GM08714 (cell line): Measurements from ENCODE around the gene ANGPTL1.
A peak's percentile ranks its signal among the peaks of the same experiment; 100 is the strongest.

Experiments
- H3K4me3 ChIP-seq: fragments of 200-500 bp; sonication (Bioruptor generic); 2 replicates; pipeline ENCODE4 v1.5.1; 2014; ENCODE audit warnings: mild to moderate bottlenecking, low read length, inconsistent platforms
- ZNF274 ChIP-seq: IDR thresholded peaks from 2 replicates; pipeline ENCODE4 v1.6.1; 2012; ENCODE audit warnings: mild to moderate bottlenecking, low read depth, low read length

The ANGPTL1 gene, protein sequence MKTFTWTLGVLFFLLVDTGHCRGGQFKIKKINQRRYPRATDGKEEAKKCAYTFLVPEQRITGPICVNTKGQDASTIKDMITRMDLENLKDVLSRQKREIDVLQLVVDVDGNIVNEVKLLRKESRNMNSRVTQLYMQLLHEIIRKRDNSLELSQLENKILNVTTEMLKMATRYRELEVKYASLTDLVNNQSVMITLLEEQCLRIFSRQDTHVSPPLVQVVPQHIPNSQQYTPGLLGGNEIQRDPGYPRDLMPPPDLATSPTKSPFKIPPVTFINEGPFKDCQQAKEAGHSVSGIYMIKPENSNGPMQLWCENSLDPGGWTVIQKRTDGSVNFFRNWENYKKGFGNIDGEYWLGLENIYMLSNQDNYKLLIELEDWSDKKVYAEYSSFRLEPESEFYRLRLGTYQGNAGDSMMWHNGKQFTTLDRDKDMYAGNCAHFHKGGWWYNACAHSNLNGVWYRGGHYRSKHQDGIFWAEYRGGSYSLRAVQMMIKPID

DNA sequence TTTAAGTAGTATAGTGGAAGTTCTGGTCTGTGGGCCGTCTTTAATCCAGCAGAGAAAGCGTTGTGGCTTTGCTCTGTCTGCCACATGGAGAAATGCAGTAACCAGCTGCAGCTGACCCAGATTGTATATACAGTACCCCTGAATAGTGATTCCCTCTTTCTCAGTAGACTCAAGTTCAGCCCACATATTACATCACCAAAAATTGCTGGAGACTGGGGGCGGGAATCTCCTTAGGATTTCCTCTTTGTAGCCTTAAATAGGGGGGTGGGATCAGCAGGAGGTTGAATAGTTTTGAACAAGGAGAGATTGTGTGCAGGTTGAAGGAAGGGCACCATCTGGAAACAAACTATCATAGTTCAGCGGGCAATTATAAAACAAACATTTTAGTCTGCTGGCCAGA lies at the start of gene ANGPTL1:
TSS of gene ANGPTL1 (minus strand) at position 134 of the 400 bp plus-strand sequence. CDS start 5,301 bp downstream, outside the sequence.
- TF ChIP-seq ZNF274: no peak
- H3K4me3 ChIP-seq: no peak within 1 kb of the TSS

DNA sequence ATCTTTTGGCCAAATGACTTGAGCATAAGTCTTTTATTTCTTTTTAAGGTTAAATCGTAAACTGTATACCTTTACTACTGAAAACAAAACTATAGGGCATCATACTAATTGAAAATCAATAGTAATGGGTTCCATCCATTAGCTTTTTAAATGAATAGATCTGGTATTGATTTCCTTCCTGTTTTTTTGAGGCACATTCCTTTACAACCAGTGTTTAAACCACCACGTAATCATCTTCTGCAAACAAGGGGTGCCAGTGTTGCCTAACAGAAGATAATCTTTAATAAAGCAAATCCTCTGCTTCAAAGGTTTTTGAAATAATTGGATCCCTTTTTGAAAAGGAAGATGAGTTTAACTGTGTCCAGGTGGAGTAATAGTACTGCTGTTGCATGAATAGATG lies 48.7 kb upstream of the ANGPTL1 start:
- no peak for TF ChIP-seq ZNF274
- H3K4me3 ChIP-seq: no peak overlapping the region

DNA sequence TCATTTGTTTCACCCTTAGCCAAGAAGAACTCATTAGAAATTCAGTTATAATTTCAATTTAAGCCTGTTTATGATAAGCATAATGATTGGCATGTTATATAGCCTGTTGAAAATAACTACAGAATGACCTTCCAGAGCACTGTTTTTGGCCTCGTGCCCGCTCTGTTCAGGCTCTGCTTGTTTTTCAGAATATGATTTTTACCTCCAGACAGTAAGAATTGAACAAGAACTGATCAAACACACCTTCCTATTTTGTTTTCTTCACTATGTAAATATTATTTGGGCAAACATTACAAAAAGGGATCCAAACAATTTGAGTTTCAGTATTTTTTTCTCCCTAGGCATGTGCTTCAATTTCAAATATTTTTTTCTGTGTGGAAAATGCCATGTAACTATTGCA lies 48.1 kb upstream of the ANGPTL1 start:
- H3K4me3 ChIP-seq: no peak overlapping the region
- no peak for TF ChIP-seq ZNF274

DNA sequence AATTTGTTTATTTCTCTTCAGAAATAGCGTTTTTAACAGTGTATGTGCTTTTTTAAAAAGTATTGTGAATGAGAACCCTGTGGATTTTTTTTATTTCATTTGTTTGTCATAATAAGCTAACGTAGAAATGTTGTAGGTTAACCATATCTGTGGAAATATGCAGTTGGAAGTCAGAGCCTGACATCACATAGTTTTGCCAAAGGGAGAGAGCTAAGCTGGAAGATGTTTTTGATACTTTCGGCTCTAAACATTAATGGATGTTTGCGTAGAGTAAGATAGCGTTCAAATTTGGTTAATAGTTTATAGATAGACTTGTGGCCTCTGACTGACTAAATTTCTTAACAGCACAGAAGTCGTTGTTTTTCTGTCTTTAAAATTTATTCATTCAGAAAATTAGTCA lies 47.4 kb upstream of the ANGPTL1 start:
- no peak overlapping the region for H3K4me3 ChIP-seq

DNA sequence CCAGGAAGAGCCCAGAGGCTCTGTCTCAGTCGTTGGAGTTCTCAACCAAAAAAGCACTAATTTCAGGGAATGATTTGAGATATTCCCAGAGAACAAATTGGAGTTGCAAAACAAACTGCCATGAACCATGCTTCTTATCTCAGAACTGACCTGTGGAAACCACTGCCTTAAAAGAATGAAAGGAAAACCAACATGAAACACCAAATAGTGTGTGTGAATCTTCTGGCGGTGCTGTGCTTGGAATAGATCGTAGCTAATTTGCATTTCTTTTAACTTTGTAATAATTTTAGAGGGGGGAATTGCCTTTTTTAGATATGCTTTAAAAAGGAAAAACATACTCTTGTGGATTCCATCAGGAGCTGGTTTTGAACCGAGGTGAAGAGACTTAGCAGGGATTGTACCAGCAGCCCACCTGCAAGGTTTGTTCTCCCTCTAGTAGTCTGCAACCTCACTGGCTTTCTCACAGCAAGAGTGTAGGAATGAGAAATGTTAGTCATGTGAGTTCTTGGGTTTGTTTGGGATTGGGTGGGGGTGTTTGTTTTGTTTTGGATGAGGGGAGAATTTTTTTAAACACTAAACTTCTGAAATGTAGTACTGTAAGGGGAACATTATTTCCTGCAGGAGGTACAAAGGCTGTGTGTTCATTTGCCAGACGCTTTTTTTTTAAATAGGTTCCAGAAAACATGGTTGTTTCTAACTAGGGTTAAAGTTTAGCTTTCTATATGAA lies 45.7 kb upstream of the ANGPTL1 start:
- TF ChIP-seq ZNF274: no peak
- peak overlapping the region; percentile 39; the same call in 1 of the 2 replicates for H3K4me3 ChIP-seq

More for the DNA sequence above, 47.4 kb upstream of the ANGPTL1 start:
- no peak for TF ChIP-seq ZNF274

GRCh38 chr1:178912597-178912996 lies 41.7 kb upstream of the ANGPTL1 start:
- TF ChIP-seq ZNF274: no peak
- no peak overlapping the region for H3K4me3 ChIP-seq

DNA sequence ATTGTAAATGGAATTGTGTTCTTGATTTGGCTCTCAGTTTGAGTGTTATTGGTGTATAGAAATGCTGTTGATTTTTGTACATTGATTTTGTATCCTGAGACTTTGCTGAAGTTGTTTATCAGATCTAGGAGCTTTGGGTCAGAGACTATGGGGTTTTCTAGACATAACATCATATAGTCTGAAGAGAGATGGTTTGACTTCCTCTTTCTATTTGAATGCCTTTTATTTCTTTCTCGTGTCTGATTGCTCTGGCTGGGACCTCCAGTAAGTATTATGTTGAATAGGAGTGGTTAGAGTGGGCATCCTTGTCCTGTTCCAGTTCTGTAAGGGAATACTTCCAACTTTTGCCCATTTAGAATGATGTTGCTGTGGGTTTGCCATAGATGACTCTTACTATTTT lies 39.1 kb upstream of the ANGPTL1 start:
- no peak overlapping the region for H3K4me3 ChIP-seq
- no peak for TF ChIP-seq ZNF274

DNA sequence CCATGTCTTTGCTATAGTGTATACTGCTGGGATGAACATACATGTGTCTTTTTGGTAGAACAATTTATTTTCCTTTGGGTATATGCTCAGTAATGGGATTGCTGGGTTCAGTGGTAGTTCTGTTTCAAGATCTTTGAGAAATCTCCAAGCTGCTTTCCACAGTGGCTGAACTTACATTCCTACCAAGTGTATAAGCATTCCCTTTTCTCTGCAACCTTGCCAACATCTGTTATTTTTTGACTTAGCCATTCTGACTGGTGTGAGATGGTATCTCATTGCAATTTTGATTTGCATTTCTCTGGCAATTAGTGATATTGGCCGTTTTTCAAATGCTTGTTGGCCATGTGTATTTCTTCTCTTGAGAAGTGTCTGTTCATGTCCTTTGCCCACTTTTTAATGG lies 37.5 kb upstream of the ANGPTL1 start:
- H3K4me3 ChIP-seq: no peak overlapping the region
- no peak for TF ChIP-seq ZNF274

DNA sequence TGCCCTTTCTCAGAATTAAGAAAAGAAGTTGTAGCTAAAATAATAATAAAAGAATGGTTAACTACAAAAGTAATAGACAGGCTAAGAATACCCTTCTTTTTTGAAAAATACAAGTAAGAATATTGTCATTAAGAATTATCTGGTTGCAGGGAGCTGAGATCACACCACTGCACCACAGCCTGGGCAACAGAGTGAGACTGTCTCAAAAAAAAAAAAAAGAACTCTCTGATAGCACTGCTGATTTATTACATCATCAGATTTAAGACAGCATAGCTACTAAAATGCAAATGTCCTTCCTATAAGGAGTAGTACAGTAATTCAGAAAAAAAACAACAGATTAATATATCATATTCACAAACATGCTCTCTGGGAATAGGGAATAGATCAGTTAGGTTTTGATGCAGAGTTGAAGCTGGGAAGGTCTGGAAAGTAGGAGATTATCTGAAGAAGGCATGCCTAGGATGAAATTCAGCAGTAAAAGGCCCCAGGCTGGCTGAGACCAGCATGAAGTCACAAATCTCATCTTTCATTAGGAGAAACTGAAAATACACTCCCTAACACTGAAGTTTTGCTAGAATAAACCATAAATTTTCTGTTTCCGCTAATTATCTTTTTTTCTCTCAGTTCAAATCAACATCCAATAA lies 30.7 kb upstream of the ANGPTL1 start:
- no peak overlapping the region for H3K4me3 ChIP-seq
- TF ChIP-seq ZNF274: no peak

- H3K4me3 ChIP-seq: no peak overlapping the region
- no peak for TF ChIP-seq ZNF274
Observed at GRCh38 chr1:178899402-178899801, 28.5 kb upstream of the ANGPTL1 start.

- no peak for TF ChIP-seq ZNF274
- no peak overlapping the region for H3K4me3 ChIP-seq
Observed at GRCh38 chr1:178898401-178898800, 27.5 kb upstream of the ANGPTL1 start.

DNA sequence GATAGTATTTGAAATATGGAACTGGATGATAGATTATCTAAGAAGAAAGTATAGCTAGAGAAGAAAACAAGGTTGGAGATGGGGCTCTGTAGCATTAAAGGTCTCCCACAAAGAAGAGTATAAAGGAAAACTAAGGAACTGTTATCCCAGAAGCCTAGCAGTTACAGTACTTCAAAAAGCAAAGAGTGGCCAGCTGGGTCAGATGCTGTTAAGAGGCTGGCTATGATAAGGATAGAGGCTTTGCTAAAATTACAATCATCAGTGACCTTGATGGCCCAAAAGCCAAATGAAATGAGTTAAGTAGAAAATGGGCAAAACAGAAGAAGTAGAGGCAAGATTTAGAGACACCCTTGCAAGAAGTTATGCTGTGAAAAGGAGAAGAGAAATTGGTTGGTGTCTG lies 25.1 kb upstream of the ANGPTL1 start:
- no peak overlapping the region for H3K4me3 ChIP-seq
- no peak for TF ChIP-seq ZNF274

DNA sequence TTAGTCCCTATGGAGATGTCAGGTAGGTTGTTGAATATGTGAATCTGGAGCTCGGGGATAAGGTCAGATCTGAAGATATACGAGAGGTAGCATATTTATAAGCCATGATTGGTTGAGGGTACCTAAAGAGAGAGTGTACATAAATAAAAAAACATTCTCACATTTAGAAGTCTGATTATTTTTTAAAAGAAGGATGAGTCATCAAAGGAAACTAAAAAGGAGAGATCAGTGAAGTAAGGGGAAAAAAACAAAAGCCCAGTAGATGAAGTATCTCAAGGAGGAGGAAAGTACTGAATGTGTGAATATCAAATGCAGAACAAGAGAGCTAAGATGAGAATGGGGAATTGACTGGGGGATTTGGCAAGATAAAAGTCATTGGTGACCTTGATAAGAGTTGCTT lies 15.7 kb upstream of the ANGPTL1 start:
- no peak for TF ChIP-seq ZNF274
- no peak overlapping the region for H3K4me3 ChIP-seq

GRCh38 chr1:178885869-178886268 lies 15.0 kb upstream of the ANGPTL1 start:
- H3K4me3 ChIP-seq: no peak overlapping the region
- TF ChIP-seq ZNF274: no peak
